Fibroblast of lung (primary cell): Measurements from ENCODE around the gene KCNIP4. TPM values are rescaled to one million over a fixed set of nuclear protein-coding genes. Genes with fewer than 3 reads are reported as not detected.

Experiments
- DNase-seq, 2 donors: peaks; one replicate each; pipeline versions ENCODE4 v3.0.0 to v3.0.0-alpha.2; 2010; ENCODE audit warnings: low read depth in 2 of 2
- H2AFZ ChIP-seq: 2 replicates; pipeline ENCODE4 v1.5.1; 2012; ENCODE audit warnings: low read length, control low read depth, inconsistent platforms
- H3K27ac ChIP-seq: 2 replicates; pipeline ENCODE4 v1.5.1; 2011; ENCODE audit warnings: low read length, control low read depth; ENCODE audit not compliant: insufficient read depth
- H3K27me3 ChIP-seq: 2 replicates; pipeline ENCODE4 v1.5.1; 2011; ENCODE audit warnings: mild to moderate bottlenecking, low read length; ENCODE audit not compliant: control insufficient read depth, insufficient read depth
- H3K36me3 ChIP-seq: 2 replicates; pipeline ENCODE4 v1.5.1; 2011; ENCODE audit warnings: low read length; ENCODE audit not compliant: control insufficient read depth, insufficient read depth
- H3K4me1 ChIP-seq: 2 replicates; pipeline ENCODE4 v1.5.1; 2011; ENCODE audit warnings: low read length; ENCODE audit not compliant: control insufficient read depth, insufficient read depth; ENCODE audit errors: extremely low read depth
- H3K4me2 ChIP-seq: 2 replicates; pipeline ENCODE4 v1.5.1; 2011; ENCODE audit warnings: low read length, control low read depth; ENCODE audit not compliant: insufficient read depth; ENCODE audit errors: extremely low read depth
- H3K4me3 ChIP-seq, 4 experiments: fragments of 200-600 bp in 1 of 4; sonication (generic) in 1 of 4; replicated peaks in 1 of 4; 2 replicates each; pipeline ENCODE4 v1.5.1; 2011 to 2016; ENCODE audit warnings: low read length in 4 of 4, low read depth in 3 of 4, mild to moderate bottlenecking in 3 of 4, control low read depth in 2 of 4, inconsistent platforms in 1 of 4, mixed read lengths in 1 of 4; ENCODE audit not compliant: insufficient read depth in 1 of 4; ENCODE audit errors: control extremely low read depth in 1 of 4
- H3K79me2 ChIP-seq: 2 replicates; pipeline ENCODE4 v1.5.1; 2012; ENCODE audit warnings: mild to moderate bottlenecking, low read length, inconsistent platforms; ENCODE audit not compliant: control insufficient read depth, insufficient read depth
- H3K9ac ChIP-seq: 2 replicates; pipeline ENCODE4 v1.5.1; 2011; ENCODE audit warnings: mild to moderate bottlenecking, low read length, control low read depth; ENCODE audit not compliant: insufficient read depth
- H3K9me3 ChIP-seq: 2 replicates; pipeline ENCODE4 v1.5.1; 2012; ENCODE audit warnings: low read depth, low read length; ENCODE audit not compliant: control insufficient read depth, insufficient read depth
- H4K20me1 ChIP-seq: 2 replicates; pipeline ENCODE4 v1.5.1; 2011; ENCODE audit warnings: low read length; ENCODE audit not compliant: control insufficient read depth, insufficient read depth; ENCODE audit errors: extremely low read depth
- EZH2 ChIP-seq: IDR thresholded peaks from 2 replicates; pipeline ENCODE4 v1.5.1; 2012; ENCODE audit warnings: low read length, control low read depth, mild to moderate bottlenecking; ENCODE audit errors: missing control alignments
- polyA plus RNA-seq, 2 donors: library from polyadenylated mRNA; depleted of rRNA in 1 of 2; stranded (reverse) in 1 of 2; unstranded in 1 of 2; fragments of >200 nt; gene quantifications; 2 replicates each; pipeline ENCODE4 v1.2.1, GENCODE V29; 2011 to 2012; ENCODE audit warnings: missing spikeins in 1 of 2
- total RNA-seq: library from RNA; depleted of rRNA; stranded (reverse); fragments of >200 nt; gene quantifications from 2 replicates; pipeline ENCODE4 v1.2.1, GENCODE V29; 2014
- TF ChIP-seq, protein P1 (sequence below), 2 donors: IDR thresholded peaks in 1 of 2; conservative IDR thresholded peaks in 1 of 2; 1 replicate in 1 of 2; 2 replicates in 1 of 2; pipeline ENCODE4 v1.5.1; 2011 to 2012; ENCODE audit warnings: low read length in 2 of 2, control low read depth in 1 of 2, inconsistent platforms in 1 of 2, low read depth in 1 of 2, mild to moderate bottlenecking in 1 of 2

Gene KCNIP4
- total and polyA plus RNA-seq, 2 donors (not counting 1 experiment from before 2014, with no cell fraction given), result not detected

DNA sequence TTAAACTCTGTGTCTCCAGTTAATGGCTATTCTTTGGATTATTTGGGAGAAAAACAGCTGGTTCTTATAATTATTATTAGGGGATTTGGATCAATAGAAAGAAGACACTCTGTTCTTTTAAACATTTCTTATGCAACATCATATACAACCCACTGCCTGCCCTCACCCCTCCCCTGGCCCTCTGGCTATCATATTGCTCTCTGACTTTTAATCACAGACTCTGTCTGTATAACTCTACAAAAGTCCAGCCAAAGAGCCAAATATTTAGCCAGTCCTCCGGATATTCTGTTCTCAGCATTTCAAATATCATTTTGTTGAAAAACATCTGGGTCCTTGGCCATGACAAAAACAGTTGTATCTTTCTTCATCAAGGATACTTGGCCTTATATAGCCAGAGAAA is 1267.3 kb downstream of the KCNIP4 start:
- H2AFZ ChIP-seq, result no peak overlapping the region
- no peaks in the 10 kb centered on the region for H3K27me3 ChIP-seq
- DNase-seq, result peak in 1 of 2 donors; percentile 39
- no peaks in the 10 kb centered on the region for H3K4me1 ChIP-seq
- H3K27ac ChIP-seq, result no peak overlapping the region
- H3K4me2 ChIP-seq, result no peak overlapping the region
- H3K9ac ChIP-seq, result no peak overlapping the region
- H3K9me3 ChIP-seq, result no peaks in the 10 kb centered on the region
- H3K79me2 ChIP-seq, result no peaks in the 10 kb centered on the region
- no peaks in the 10 kb centered on the region for H3K36me3 ChIP-seq
- no peaks in the 10 kb centered on the region for H4K20me1 ChIP-seq
- no peak overlapping the region for H3K4me3 ChIP-seq
- TF ChIP-seq EZH2, result no peak
- TF ChIP-seq, protein P1, sequence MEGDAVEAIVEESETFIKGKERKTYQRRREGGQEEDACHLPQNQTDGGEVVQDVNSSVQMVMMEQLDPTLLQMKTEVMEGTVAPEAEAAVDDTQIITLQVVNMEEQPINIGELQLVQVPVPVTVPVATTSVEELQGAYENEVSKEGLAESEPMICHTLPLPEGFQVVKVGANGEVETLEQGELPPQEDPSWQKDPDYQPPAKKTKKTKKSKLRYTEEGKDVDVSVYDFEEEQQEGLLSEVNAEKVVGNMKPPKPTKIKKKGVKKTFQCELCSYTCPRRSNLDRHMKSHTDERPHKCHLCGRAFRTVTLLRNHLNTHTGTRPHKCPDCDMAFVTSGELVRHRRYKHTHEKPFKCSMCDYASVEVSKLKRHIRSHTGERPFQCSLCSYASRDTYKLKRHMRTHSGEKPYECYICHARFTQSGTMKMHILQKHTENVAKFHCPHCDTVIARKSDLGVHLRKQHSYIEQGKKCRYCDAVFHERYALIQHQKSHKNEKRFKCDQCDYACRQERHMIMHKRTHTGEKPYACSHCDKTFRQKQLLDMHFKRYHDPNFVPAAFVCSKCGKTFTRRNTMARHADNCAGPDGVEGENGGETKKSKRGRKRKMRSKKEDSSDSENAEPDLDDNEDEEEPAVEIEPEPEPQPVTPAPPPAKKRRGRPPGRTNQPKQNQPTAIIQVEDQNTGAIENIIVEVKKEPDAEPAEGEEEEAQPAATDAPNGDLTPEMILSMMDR (conservative IDR thresholded peaks at IDR 0.05 in 1 of 2, IDR thresholded peaks at IDR 0.05 in 1 of 2; ENCODE audit: low read depth in 1 of 2, low read length in 2 of 2), result no peak

DNA sequence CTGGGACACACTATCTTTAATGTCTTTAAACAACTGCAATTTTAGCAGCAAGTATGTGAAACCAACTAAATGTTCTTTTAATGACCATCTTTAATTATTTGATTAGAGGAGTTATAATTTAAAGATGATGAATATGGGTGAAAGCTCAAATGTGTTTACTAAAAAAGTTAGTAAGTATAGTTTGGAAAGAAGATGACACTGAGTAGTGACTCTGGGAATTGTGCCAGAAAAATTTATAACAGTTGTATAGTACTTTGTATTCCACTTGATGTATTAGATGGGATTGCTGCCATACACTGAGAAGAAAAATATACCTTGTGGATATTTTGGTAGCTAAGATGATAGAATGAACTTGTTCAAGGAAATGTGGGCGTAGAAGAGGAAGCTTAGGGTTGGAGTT is 1267.8 kb downstream of the KCNIP4 start:
- DNase-seq, result peak in 1 of 2 donors; percentile 18
- Histone ChIP-seq H3K27ac (no peak overlapping the region), H3K9ac (no peak overlapping the region), H3K36me3 (no peaks in the 10 kb centered on the region), H3K9me3 (no peaks in the 10 kb centered on the region), H3K4me2 (no peak overlapping the region), H3K4me3 (no peak overlapping the region), H2AFZ (no peak overlapping the region), H3K4me1 (no peaks in the 10 kb centered on the region), H3K79me2 (no peaks in the 10 kb centered on the region), H4K20me1 (no peaks in the 10 kb centered on the region), H3K27me3 (no peaks in the 10 kb centered on the region)
- TF ChIP-seq, protein P1 (conservative IDR thresholded peaks at IDR 0.05 in 1 of 2, IDR thresholded peaks at IDR 0.05 in 1 of 2; ENCODE audit: low read depth in 1 of 2, low read length in 2 of 2), result no peak
- no peak for TF ChIP-seq EZH2

DNA sequence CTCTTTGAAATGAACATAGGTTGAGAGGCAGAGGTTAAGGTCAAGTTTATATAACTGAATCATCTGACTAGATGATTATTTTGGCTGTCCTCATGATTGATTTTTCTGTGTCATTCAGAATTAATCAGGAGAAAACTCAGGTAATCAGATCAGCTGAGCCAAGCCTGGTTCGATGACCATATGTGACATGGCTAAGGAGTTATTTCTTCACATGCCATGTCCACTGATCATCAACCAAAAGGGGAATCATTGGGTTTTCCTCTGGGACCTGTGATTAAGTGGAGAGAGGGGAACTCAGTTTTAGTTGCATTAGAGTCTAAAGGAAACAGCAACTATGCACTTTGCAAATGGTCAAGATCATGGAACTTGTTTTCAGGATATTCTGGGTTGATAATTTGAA is 1268.6 kb downstream of the KCNIP4 start:
- no peak for DNase-seq

More for the DNA sequence above, 1268.6 kb downstream of the KCNIP4 start:
- Histone ChIP-seq H3K27me3 (no peaks in the 10 kb centered on the region), H3K9me3 (no peaks in the 10 kb centered on the region), H3K79me2 (no peaks in the 10 kb centered on the region), H3K4me3 (no peak overlapping the region), H3K4me1 (no peaks in the 10 kb centered on the region), H3K9ac (no peak overlapping the region), H2AFZ (no peak overlapping the region), H3K27ac (no peak overlapping the region), H3K36me3 (no peaks in the 10 kb centered on the region), H4K20me1 (no peaks in the 10 kb centered on the region), H3K4me2 (no peak overlapping the region)
- TF ChIP-seq, protein P1 (conservative IDR thresholded peaks at IDR 0.05 in 1 of 2, IDR thresholded peaks at IDR 0.05 in 1 of 2; ENCODE audit: low read depth in 1 of 2, low read length in 2 of 2), result no peak
